HuH-7.5 (cell line): ENCODE data around the gene SCFD1.
"Not testable (repeated sequence)": the region's sequence is repeated elsewhere in the genome, so short reads cannot be mapped to it uniquely, and the experiment has no call there.

Experiments used
- DNase-seq: peaks from one replicate; pipeline ENCODE4 v3.0.0; 2011; ENCODE audit warnings: low spot score

The SCFD1 gene

GRCh38 chr14:30610787-30611343 is 11.3 kb upstream of the SCFD1 start:
- peak; percentile 46 for DNase-seq

- no peak for DNase-seq
These were observed 8.0 kb upstream of the SCFD1 start for GRCh38 chr14:30614155-30614554.

GRCh38 chr14:30620178-30620577 is 1.9 kb upstream of the SCFD1 start:
- DNase-seq, result no peak

- no peak for DNase-seq
These were observed 672 bp upstream of the SCFD1 start for GRCh38 chr14:30621354-30621939.

DNA sequence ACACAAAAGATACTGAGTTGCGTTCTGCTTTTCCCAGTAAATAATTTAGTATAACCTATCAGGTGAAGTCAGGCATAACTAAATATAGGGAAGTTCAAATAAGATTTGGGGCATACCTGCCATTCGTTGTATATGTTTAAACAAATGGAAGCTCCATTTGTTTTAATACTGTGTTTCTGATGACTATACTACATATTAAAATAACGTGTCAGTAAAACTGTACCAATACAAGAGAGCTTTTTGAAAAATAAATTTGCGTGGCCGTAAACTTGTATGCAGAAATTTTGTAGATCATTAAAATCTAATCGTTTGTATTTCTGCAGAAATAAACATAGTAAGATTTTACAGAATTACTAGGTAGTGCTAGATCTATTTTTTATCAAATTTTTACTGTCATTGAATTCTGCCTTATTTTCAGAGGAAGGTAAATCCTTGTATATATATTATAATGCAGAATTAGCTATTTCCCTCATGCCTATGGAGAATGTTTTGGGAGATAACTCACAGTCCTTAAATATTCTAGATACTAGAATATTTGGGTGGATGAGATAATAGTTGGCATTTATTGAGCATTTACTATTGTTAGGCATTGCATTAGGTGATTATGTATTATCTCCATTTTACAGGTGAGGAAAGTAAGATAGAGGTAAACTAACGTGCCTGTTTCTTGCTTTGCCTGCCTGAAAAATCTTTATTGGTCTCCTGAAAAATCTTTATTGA is 1.5 kb downstream of the SCFD1 start:
- no peak for DNase-seq

DNA sequence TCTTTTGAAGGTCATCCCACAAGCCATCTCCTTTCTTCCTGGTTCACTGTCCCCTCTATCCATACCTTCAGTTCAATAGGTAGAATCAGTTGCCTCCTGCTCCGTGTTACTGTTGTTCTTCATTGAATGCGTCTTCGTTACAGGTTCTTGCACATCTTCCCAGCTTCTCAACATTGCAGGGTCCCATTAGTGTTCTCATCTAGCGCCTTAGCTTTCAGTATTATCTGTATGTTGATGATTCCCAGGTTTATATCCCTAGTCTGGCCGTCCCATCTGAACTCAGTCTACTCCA is 2.0 kb downstream of the SCFD1 start:
- no peak for DNase-seq

DNA sequence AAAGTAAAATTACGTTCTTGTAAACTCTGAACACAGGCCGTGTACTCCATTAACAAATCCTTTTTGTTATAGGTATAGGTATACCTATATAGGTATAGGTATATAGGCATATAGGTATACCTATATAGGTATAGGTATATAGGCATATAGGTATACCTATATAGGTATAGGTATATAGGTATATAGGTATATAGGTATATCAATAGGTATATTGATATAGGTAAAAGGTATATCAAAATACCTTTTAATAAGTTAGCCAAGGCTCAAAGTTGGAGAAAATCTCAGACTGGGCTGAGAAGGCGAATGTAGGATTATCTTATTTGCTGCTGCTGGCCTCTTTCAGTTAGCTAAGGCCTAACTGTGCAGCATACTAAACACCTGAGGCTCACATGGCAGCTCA is 3.4 kb downstream of the SCFD1 start:
- DNase-seq, result no peak

- not testable (repeated sequence) for DNase-seq
These were observed 7.3 kb downstream of the SCFD1 start for GRCh38 chr14:30629432-30629831.

DNA sequence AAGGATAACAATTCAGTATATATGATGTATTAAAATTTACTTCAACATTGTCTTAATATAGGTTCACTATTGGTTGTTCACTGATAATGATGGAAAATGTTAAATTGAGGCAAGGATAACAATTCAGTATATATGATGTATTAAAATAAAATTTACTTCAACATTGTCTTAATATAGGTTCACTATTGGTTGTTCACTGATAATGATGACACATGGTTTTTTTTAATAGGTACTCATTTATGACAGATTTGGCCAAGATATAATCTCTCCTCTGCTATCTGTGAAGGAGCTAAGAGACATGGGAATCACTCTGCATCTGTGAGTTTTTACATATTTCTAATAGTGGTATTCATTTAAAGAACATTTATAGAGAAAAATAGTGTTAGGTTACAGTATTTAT is 8.1 kb downstream of the SCFD1 start:
- DNase-seq, result no peak

GRCh38 chr14:30632730-30633129 is 10.6 kb downstream of the SCFD1 start:
- DNase-seq, result no peak

DNA sequence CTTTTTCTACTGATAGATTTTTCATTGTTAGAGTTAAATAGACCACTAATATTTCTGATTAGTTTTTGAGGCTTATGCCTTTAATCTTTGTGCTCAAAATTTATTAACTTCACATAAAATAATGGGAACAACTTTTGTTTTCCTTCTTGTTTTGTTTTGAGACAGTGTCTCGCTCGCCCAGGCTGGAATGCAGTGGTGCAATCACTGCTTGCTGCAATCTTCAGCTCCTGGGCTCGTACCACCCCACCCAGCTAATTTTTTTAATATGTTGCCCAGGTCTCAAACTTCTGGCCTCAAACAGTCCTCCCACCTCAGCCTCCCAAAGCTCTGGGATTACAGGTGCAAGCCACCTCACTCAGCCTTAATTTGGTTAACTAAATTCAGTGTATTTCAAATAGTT is 16.8 kb downstream of the SCFD1 start:
- no peak for DNase-seq

GRCh38 chr14:30641207-30641606 is 19.1 kb downstream of the SCFD1 start:
- DNase-seq, result no peak

DNA sequence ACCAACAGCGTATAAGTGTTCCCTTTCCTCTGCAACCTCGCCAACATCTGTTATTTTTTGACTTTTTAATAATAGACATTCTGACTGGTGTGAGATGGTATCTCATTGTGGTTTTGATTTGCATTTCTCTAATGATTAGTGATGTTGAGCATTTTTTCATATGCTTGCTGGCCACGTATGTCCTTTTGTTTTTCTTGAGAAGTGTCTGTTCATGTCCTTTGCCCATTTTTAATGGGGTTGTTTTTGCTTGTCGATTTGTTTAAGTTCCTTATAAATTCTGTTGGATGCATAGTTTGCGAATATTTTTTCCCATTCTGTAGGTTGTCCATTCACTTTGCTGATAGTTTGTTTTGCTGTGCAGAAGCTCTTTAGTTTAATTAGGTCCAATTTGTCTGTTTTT is 22.3 kb downstream of the SCFD1 start:
- not testable (repeated sequence) for DNase-seq

GRCh38 chr14:30645600-30645999 is 23.5 kb downstream of the SCFD1 start:
- DNase-seq, result no peak

DNA sequence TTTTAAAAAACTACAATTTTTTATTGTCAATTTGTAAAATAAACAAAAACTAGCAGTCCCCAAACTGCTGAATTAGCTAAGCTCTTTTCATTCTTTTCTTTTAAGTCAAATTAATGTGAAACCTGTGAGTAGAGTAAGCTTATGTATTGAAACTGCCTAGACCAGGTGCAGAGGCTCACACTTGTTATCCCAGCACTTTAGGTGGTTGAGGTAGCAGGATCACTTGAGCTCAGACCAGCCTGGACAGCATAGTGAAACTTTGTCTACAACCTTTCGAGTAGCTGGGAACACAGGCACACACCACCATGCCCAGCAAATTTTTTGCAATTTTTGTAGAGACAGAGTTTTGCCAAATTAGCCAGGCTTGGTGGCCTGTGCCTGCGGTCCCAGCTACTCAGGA is 26.4 kb downstream of the SCFD1 start:
- no peak for DNase-seq

DNA sequence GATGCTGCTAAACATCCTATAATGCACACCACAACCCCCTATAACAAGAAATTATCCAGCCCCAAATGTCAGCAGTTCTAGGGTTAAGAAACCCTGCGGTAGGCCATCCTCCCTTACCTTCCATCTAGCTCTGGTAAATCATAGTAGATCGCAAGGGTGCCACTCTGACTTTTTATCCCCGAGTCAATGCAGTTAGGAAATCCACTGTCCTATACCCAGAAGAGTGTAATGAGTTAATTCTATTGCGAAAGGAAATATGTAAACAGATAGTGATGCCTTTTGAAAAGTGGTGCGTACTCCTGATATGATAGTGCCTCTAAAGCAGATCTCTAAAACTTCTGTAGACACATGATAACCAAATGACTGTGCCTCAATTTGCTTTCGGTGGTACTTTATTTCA is 29.8 kb downstream of the SCFD1 start:
- DNase-seq, result peak; percentile 16

DNA sequence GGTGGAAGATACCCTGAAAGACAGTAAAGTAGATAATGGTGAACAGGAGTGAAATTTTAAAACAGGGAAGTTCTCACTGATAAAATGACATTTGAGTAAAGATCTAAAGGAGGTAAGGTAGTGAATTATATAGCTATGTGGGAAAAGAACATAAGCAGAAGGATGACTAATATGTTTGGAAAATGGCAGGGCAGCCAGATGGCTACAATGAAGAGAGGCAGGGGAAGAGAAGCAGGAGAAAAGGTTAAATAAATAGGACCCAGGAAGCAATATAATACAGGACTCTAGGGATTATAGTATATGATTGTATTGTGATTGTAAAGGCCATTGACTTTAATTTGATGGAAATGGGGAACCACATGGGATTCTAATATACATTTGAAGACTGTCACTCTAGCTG is 33.0 kb downstream of the SCFD1 start:
- no peak for DNase-seq

- no peak for DNase-seq
These were observed 33.5 kb downstream of the SCFD1 start for GRCh38 chr14:30655658-30656057.

DNA sequence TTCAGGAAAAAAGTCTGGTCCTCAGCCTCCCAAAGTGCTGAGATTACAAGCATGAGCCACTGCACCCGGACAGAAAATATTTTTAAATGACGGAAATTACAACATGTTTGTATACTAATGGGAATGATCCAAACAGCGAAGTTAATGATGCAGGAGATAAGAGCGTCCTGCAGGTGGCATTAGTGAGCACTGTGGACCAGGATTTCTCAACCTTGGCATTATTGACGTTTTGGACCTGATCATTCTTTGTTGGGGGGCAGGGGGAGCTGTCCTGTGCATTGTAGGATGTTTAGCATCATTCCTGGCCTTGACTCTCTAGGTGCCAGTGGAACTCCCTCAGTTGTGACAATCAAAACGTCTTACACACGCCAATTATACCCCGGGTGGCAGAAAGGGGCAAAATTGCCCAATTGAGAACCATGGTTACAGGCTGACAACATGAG is 34.1 kb downstream of the SCFD1 start:
- peak; percentile 25 for DNase-seq

DNA sequence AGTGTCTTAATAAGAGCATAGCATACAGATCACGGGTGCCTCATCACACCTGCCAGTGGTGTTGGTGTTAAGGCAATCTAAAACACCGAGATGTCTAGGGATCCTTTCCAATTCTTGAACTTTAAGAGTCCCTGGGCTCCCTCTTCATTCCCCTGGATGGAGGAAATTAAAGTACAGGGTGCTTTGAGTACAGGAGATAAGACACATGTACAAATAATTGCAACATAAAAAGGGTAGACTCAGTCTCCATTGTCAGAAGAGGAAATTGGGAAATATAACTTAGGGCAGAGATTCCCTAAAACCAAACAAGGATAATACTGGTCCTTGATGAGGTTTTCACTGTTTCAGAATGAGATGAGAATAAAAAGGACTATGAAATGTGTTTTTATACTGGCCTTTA is 34.9 kb downstream of the SCFD1 start:
- DNase-seq, result no peak

- DNase-seq, result no peak
These were observed 35.6 kb downstream of the SCFD1 start for GRCh38 chr14:30657606-30658163.

DNA sequence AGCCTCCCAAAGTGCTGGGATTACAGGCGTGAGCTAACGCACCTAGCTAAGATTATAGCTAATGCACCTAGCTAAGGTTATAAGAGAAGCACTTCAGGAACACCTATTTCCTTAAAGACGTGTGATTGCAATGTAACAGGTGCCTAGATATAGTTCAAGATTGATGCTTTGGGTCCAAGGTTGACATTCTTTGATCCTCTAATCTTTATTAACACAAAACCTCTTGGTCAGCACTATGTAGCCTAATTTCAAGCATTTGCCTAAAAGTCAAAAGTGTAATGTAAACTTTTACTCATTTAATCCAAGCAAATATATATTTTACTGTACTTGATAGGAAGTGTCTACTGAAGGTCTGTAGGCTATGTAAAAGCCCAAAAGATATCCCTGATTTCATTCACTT is 36.5 kb downstream of the SCFD1 start:
- no peak for DNase-seq

GRCh38 chr14:30669594-30669993 is 47.5 kb downstream of the SCFD1 start:
- DNase-seq, result no peak

GRCh38 chr14:30673071-30673470 is 51.0 kb downstream of the SCFD1 start:
- DNase-seq, result no peak
